IPS-18c (cell line): ENCODE results near the gene OOSP4B.
"Not testable (repeated sequence)": the region's sequence is repeated elsewhere in the genome, so short reads cannot be mapped to it uniquely, and the experiment has no call there.

Experiments
- H3K4me3 ChIP-seq: 2 replicates; pipeline ENCODE4 v1.7.0; 2013; ENCODE audit warnings: low read depth, mild to moderate bottlenecking, low read length, moderate library complexity; ENCODE audit not compliant: insufficient read depth
- H3K9me3 ChIP-seq: one replicate; pipeline ENCODE4 v1.6.1; 2013; ENCODE audit warnings: mild to moderate bottlenecking, low read length, moderate library complexity; ENCODE audit not compliant: control insufficient read depth, insufficient read depth

The OOSP4B gene

DNA sequence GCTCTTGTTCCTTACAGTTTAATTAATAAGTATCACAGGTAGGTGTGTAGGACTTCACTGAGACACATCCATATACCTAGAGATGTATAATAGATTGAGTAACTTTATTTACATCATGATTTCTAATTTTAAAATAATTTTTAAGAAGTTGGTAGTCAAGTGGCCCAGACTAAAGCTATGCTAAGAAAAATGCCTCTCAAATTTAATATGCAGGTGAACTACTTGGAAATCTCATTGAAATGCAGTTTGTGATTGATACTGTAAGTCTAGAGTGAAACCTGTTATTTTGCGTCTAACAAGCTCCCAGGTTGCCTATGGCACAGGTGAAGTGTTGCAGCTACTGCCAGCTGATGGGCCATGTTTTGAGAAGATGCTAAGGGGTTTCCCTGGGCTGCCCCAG, at the start of gene OOSP4B:
OOSP4B (plus strand) TSS at position 301 of the 400 bp plus-strand sequence.
- H3K4me3 ChIP-seq: no peak within 1 kb of the TSS

DNA sequence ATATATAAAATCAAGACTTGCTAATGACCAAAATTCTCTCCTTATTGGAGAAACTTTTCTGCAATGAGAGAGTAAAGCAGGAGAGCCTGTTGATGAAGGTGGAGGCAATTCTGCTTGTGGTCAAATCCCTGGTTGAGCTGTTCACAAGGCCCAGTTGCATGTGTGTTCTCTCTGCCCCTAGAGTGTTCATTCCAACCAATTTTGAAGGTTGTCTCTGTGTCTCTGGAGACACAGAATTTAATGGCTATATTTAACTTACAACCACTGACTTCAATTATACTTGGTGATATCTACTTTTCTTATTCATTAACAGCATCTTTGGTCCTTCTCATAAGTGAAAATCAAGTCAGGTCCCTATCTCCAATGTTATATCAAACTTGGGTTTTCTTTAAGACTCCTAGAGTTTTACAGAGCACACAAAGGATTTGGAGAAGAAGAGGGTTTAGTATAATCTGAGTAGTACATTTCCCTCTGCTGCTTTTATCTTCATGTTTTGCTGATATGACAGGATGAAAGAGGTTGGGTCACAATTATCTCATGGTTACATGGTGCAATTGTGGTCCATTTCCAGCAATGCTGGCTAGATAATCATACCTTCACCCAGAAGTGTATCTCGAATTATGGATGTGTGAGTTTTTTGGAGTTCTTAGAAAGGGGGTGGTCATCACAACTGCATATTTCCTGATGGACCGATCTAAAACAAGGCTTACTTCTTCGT, 49.1 kb upstream of the OOSP4B start:
- H3K4me3 ChIP-seq: no peak overlapping the region
- no peaks in the 10 kb centered on the region for H3K9me3 ChIP-seq

More for the DNA sequence above, at the start of gene OOSP4B:
- H3K9me3 ChIP-seq: peaks cover 2% of the 10 kb centered on the region

DNA sequence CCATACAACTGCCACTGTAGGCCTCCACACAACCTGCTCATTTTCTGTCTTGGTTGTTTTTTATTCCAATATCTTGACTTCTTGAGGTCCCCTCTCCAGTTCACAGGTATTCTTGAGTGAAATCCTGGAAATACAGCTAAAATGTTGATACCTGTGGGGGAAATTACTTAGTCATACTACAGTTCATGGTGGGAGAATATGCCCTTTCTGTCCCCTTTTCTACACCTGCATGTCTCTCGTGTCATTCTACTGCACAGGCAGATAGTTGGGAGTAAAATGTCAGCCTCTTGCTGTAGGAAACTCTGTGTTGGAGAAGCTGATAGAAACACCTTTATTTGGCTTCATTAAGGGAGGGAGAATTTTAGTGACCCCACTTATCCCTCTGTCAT, 48.6 kb upstream of the OOSP4B start:
- Histone ChIP-seq H3K4me3 (no peak overlapping the region), H3K9me3 (no peaks in the 10 kb centered on the region)

DNA sequence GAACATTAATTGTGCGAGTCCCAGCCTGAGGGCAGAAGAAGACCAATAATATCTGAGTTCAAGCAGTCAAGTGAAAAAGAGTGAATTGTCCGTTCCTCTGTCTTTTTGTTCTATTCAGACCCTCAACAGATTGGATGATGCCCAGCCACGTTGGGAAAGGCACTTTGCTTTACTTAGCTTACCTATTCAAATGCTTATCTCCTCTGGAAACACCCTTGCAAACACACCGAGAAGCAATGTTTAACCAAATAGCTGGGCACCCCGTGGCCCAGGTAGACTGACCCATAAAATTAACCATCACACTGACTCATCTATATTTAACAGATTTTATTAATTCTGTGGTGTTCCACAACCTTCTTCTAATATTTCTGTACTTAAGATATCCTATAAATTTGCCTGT, 43.9 kb upstream of the OOSP4B start:
- no peaks in the 10 kb centered on the region for H3K9me3 ChIP-seq
- no peak overlapping the region for H3K4me3 ChIP-seq

DNA sequence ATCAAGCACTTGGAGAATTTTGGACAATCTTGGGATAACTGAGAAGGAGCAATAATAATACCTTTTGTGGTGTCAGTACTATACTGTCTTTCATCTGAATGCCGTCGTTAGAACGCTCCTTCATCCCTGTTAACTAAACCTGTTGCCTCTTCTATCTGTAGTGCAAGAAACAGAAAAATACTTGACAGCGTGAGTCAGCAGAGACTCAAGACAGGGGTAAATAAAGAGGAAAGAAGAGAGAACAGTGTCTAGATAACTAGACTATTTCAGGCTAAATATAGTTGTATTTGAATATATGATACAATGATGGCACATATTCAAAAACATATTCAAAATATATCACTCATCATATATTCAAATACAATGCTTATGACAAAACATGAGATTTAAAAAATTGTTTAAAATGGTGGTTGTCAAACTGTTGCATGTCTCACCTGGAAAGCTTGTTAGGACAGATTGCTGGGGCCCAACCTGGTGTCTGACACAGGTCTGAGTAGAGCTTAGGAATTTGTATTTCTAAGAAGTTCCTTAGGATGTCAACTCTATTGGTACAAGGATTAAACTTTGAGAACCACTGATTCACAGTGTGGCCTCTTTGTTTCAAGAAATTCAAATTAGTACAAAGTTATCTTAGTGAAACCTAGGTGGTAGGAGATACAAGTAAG, 35.7 kb upstream of the OOSP4B start:
- no peak overlapping the region for H3K4me3 ChIP-seq
- no peaks in the 10 kb centered on the region for H3K9me3 ChIP-seq

DNA sequence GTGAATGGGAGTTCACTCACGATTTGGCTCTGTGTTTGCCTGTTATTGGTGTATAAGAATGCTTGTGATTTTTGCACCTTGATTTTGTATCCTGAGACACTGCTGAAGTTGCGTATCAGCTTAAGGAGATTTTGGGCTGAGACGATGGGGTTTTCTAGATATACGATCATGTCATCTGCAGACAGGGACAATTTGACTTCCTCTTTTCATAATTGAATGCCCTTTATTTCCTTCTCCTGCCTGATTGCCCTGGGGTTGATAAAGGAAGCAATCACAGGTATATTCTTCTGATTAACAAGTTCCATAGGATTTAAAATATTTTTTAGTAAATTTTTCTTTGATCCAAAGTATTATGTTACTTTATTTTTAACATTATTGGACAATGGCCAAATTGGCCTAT, 34.9 kb upstream of the OOSP4B start:
- not testable (repeated sequence) for H3K4me3 ChIP-seq, H3K9me3 ChIP-seq

DNA sequence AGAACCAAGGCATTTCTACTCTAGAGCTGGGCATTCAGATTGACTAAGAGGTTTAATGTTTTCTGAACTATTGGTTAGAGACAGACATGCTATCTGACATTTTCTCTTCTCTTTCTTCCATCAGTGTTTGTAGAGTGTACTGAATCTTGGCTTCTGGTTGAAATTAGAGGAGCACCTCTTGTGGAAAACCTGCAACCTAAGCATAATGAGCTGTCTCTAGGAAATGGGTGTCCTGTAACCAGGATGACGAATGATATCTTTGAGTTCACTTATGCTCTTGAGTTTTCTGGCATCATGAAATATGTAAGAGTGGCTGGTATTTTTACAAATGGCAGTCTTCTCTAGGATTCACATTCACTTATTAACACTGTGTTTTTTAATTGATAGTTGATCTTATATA, 33.8 kb upstream of the OOSP4B start:
- no peak overlapping the region for H3K4me3 ChIP-seq
- H3K9me3 ChIP-seq: no peaks in the 10 kb centered on the region

DNA sequence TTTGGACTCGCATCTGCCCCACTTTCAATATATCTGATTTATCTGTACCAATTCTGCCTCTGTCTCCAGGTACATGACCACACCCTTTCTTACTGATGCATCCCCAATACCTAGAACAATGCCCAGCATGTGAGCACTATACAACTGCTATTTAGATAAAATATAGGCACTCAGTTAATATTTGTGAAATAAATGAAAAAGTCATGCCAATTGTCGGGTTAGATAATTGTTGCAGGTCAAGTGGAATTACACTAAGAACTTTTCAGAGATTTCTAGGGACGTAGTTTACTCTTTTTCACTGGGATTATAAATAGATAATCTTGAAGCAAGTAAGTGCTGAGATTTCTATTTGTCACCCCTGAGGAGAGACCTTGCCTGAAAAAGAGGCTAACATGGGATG, 32.6 kb upstream of the OOSP4B start:
- no peaks in the 10 kb centered on the region for H3K9me3 ChIP-seq
- H3K4me3 ChIP-seq: no peak overlapping the region

DNA sequence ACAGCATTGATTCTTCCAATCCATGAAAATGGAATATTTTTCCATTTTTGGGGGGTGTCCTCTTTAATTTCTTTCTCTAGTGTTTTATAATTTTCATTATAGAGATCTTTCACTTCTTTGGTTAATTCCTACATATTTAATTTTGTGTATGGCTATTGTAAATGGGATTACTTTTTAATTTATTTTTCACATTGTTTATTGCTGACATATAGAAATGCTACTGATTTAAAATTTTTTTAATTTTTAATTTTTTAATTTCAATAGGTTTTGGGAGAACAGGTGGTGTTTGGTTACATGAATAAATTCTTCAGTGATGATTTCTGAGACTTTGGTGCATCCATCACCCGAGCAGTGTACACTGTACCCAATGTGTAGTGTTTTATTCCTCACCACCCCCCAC, 26.6 kb upstream of the OOSP4B start:
- Histone ChIP-seq H3K9me3 (no peaks in the 10 kb centered on the region), H3K4me3 (no peak overlapping the region)

DNA sequence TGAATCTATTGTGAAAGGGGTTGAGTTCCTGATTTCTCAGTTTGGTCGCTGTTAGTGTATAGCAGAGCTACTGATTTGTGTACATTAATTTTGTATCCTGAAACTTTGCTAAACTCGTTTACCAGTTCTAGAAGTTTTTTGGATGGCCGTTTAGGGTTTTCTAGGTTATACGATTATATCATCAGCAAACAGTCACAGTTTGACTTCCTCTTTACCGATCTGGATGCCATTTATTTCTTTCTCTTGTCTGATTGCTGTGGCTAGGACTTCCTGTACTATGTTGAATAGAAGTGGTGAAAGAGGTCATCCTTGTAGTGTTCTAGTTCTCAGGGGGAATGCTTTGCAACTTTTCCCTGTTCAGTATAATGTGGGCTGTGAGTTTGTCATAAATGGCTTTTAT, 24.6 kb upstream of the OOSP4B start:
- Histone ChIP-seq H3K4me3 (no peak overlapping the region), H3K9me3 (no peaks in the 10 kb centered on the region)

DNA sequence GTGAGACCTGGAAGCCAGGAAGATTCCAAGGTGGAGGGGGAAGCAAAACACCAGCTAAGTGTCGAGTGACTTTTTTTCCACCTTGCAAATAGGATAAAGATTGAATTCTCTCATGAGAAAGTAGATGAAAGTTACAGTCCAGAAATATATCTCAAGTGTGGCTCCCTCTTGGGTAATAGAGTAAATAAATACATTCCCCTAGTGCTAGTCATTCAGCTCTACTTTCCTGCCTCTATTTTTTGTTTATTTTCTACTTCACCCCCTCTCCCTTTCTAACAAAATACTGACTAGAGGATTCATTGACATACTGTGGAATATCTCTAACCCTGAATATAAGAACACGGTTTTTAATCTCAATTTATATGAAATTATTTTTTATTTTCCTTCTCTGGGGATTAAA, 19.2 kb upstream of the OOSP4B start:
- H3K4me3 ChIP-seq: no peak overlapping the region
- H3K9me3 ChIP-seq: no peaks in the 10 kb centered on the region

DNA sequence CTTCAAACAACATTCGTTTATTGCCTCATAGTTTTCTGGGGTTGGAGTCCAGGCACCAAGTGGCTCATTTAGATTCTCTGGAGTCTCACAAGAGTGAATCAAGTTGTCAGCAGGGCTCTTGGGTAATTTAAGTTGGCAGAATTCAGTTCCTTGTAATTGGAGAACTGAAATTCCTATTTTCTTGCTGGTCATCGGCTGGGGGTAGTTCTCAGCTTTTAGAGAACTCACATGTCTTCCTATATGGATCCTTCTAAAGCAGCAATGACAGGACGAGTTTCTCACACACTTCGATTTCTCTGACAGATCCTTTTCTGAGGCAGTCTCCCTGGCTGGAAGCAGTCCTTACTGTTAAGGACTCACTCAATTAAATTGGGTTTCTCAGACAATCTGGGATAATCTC, 17.3 kb upstream of the OOSP4B start:
- no peaks in the 10 kb centered on the region for H3K9me3 ChIP-seq
- no peak overlapping the region for H3K4me3 ChIP-seq

DNA sequence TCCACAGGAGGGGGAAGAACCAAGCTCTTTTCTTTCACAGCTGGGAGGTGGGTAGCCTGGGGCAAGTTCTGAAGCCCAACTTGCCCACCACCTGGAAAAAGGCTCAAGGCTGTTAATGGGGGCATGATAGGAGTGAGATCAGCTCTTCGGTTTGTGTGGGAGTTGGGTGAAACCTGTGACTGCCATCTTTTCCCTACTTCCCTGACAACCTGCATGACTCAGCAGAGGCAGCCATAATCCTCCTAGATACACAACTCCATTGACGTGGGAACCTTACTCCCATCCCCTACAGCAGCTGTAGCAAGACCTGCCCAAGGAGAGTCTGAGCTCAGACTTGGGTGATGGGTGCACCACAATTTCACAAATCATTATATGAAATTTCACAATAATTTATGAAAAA, 13.3 kb upstream of the OOSP4B start:
- H3K4me3 ChIP-seq: no peak overlapping the region
- no peaks in the 10 kb centered on the region for H3K9me3 ChIP-seq

DNA sequence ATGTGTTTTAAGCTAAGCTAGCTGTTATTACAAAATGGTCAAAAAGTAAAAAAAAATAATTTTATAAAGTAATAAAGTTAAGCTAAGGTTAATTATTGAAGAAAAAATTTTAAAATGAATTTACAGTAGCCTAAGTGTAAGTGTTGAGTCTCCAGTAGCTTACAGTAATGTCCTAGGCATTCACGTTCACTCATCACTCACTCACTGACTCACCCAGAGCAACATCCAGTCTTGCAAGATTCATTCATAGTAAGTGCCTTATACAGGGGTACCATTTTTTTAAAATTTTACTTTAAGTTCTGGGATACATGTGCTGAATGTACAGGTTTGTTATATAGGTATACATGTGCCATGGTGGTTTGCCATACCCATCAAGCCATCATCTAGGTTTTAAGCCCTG, 11.6 kb upstream of the OOSP4B start:
- Histone ChIP-seq H3K9me3 (no peaks in the 10 kb centered on the region), H3K4me3 (no peak overlapping the region)

DNA sequence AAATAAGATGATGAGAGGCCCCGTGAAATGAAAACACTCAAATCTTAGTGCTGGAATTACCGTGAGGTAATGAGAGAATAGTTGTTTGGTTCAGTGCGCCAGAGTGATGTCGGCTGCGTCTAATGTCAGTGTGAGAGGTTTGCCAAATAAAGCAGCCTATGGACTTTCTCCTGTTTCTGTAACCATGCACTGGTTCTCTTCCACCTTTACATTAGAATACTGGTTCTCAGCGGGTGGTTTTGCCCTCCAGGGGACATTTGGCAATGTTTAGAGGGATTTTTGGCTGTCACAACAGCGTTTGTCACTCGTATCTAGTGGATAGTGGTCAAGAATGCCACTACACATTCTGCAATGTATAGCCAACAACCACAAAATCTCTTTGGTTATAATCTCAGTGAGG, 1.1 kb downstream of the OOSP4B start:
- H3K4me3 ChIP-seq: no peak overlapping the region

DNA sequence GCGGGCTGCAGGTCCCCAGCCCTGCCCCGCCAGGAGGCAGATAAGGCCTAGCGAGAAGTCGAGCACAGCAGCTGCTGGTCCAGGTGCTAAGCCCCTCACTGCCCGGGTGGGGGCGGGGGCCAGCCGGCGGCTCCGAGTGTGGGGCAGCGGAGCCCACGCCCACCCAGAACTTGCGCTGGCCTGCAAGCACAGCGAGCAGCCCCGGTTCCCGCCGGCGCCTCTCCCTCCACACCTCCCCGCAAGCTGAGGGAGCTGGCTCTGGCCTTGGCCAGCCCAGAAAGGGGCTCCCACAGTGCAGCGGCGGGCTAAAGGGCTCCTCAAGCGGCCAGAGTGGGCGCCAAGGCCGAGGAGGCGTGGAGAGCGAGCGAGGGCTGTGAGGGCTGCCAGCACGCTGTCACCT, 3.4 kb downstream of the OOSP4B start:
- not testable (repeated sequence) for H3K9me3 ChIP-seq, H3K4me3 ChIP-seq

More for the DNA sequence above, 1.1 kb downstream of the OOSP4B start:
- H3K9me3 ChIP-seq: peaks cover 2% of the 10 kb centered on the region

DNA sequence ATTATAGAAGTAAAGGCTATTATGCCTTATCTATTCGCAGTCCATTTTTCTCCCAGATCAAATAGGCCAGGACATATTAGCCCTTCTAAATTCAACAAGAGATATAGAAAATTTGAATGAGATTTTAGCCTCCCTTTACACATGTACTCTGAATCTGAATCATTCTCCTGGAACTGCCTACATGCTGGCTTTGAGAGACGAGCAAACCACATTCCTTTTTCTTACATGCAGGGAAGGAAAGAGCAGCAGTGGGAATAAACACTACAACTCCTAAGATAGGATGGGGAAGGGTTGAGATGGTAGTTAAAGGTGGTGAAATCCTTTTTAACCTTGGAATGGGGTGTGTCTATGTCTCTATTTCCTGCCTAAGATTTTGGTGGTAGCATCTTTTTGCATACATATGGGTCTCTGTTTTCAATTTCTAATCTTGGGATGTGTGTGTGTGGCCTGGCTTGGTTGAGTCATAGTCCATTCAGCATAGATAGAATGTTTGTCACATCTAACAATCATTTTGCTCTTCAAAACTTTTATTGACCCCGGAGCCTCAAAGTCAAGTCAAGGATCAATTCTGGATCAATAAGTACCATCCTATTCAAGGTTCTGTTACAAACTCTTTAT, 12.1 kb downstream of the OOSP4B start:
- no peaks in the 10 kb centered on the region for H3K9me3 ChIP-seq

DNA sequence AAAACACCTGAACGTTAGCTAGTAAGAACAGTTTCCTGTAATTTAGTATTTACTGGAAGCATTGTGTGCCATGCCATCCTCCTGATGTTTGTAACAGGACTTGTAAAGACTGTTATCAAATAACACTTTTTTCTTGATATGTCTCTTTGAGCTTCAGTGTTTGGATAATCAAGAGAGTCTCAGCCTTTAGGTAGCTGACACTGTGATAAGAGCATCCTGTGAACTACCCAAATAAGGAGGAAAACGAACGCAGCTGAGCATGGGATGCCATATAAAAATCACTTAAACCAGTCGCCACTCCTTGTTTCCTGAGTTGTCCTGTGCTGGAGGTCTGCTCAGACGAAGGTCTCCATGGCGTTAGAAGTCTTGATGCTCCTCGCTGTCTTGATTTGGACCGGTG, 23.1 kb downstream of the OOSP4B start, which contains the start of gene OOSP2:
OOSP2 (plus strand) TSS at position 301 of the 400 bp plus-strand sequence; CDS start at position 352, 51 bp downstream.
- H3K9me3 ChIP-seq: no peaks in the 10 kb centered on the region
- H3K4me3 ChIP-seq: no peak within 1 kb of the TSS

More for the DNA sequence above, 12.1 kb downstream of the OOSP4B start:
- no peak overlapping the region for H3K4me3 ChIP-seq
